GM12873 (cell line): ENCODE data around the gene NSMCE1.

Source experiments
- CTCF ChIP-seq: IDR thresholded peaks from 2 replicates; pipeline ENCODE4 v1.5.1; 2012; ENCODE audit warnings: low read depth, mild to moderate bottlenecking, moderate library complexity, low read length, control low read depth; ENCODE audit not compliant: insufficient read depth; ENCODE audit errors: missing control alignments

NSMCE1 gene

GRCh38 chr16:27211026-27211425 is 57.5 kb downstream of the NSMCE1 start:
- TF ChIP-seq CTCF: no peak

- no peak for TF ChIP-seq CTCF
These were observed 58.4 kb downstream of the NSMCE1 start for GRCh38 chr16:27210174-27210573.

- TF ChIP-seq CTCF: no peak
These were observed 59.0 kb downstream of the NSMCE1 start for GRCh38 chr16:27209591-27209990.

GRCh38 chr16:27208796-27209195 is 59.8 kb downstream of the NSMCE1 start:
- no peak for TF ChIP-seq CTCF

GRCh38 chr16:27208081-27208680 is 60.4 kb downstream of the NSMCE1 start:
- no peak for TF ChIP-seq CTCF

GRCh38 chr16:27205423-27206065 is 63.0 kb downstream of the NSMCE1 start:
- no peak for TF ChIP-seq CTCF

- no peak for TF ChIP-seq CTCF
These were observed 64.2 kb downstream of the NSMCE1 start for GRCh38 chr16:27204312-27204915.
